ENCODE data around the gene PACRG.

DNA sequence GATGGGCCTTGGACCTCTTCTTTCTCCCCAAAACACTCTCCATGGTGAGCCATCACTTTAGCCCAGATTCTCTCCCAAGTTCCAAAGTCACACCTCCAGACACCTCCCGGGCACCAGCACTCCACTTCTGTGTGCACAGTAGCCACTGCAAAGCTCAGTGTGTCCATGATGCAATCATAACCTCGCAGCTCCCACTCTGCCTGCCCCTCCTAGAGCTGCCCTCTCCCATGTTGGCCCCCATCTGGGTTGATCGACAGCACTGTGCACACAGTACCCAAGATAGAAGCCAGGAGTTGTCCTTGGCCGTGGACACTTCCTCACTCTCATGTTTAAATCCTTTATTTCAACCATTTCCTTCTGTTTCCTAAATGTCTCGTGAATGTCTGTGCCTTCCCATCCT is 293.3 kb downstream of the PACRG start:
- TF ChIP-seq CTCF (IDR thresholded peaks at IDR 0.05) (no peak), POLR2AphosphoS5 (IDR thresholded peaks at IDR 0.05) (no peak), POLR2A (IDR thresholded peaks at IDR 0.05) (no peak)
